HepG2 (cell line): ENCODE results near the gene BANP.
"Not testable (repeated sequence)": the region's sequence is repeated elsewhere in the genome, so short reads cannot be mapped to it uniquely, and the experiment has no call there.

Experiments used
- HINFP ChIP-seq: sonication (generic); formaldehyde crosslinking; IDR thresholded peaks from 2 replicates; pipeline ENCODE4 v1.4.0; 2020; ENCODE audit warnings: low read depth, mild to moderate bottlenecking, missing genetic modification reagents
- HNF1A ChIP-seq, 2 experiments: sonication (generic) in 1 of 2; formaldehyde crosslinking in 1 of 2; IDR thresholded peaks; 2 replicates each; pipeline versions ENCODE4 v1.4.0 to v1.6.1; 2016 to 2020; ENCODE audit warnings: borderline replicate concordance in 1 of 2, low read depth in 1 of 2, mild to moderate bottlenecking in 1 of 2, missing genetic modification reagents in 1 of 2
- HNRNPK ChIP-seq: fragments of 200-400 bp; formaldehyde crosslinking; IDR thresholded peaks from 2 replicates; pipeline ENCODE4 v1.6.1; 2018; ENCODE audit warnings: low read length, low read depth, moderate library complexity, mild to moderate bottlenecking; ENCODE audit not compliant: poor library complexity, severe bottlenecking
- NR2F1 ChIP-seq, 2 experiments: fragments of 450-650 bp in 1 of 2; formaldehyde crosslinking in 1 of 2; IDR thresholded peaks; 2 replicates each; pipeline versions ENCODE4 v1.5.0 to v1.6.1; 2016 to 2020; ENCODE audit warnings: mild to moderate bottlenecking in 1 of 2, missing compliant biosample characterization in 1 of 2, missing genetic modification reagents in 1 of 2, moderate library complexity in 1 of 2
- POLR2A ChIP-seq, 2 experiments: IDR thresholded peaks; 2 replicates each; pipeline ENCODE4 v1.6.1; 2011; ENCODE audit warnings: low read depth in 2 of 2, low read length in 2 of 2, mild to moderate bottlenecking in 1 of 2, moderate library complexity in 1 of 2; ENCODE audit not compliant: insufficient read depth in 1 of 2
- TRAFD1 ChIP-seq: sonication (generic); formaldehyde crosslinking; IDR thresholded peaks from 2 replicates; pipeline ENCODE4 v1.5.1; 2020; ENCODE audit warnings: missing genetic modification reagents, mild to moderate bottlenecking, borderline replicate concordance
- ZNF282 ChIP-seq: fragments of 450-650 bp; IDR thresholded peaks from 2 replicates; pipeline ENCODE4 v1.6.1; 2018; ENCODE audit not compliant: partially characterized antibody
- ZNF383 ChIP-seq: sonication (generic); formaldehyde crosslinking; IDR thresholded peaks from 2 replicates; pipeline ENCODE4 v1.4.0; 2020; ENCODE audit warnings: missing genetic modification reagents, mild to moderate bottlenecking, borderline replicate concordance

- not testable (repeated sequence) for TF ChIP-seq ZNF383; HINFP; TRAFD1 (CRISPR knock-in tag); HNRNPK; ZNF282; HNF1A (IDR thresholded peaks at IDR 0.05; ENCODE audit: low read depth); HNF1A (CRISPR knock-in tag; IDR thresholded peaks at IDR 0.05; ENCODE audit: borderline replicate concordance); POLR2A (IDR thresholded peaks at IDR 0.05; ENCODE audit: insufficient read depth in 1 of 2, low read depth in 2 of 2, low read length in 2 of 2); NR2F1 (CRISPR knock-in tag; IDR thresholded peaks at IDR 0.05)
Measured at GRCh38 chr16:87979911-87980630, 28.8 kb downstream of the BANP start.
